ENCODE data around the gene LMO1. TPM values are rescaled to one million over a fixed set of nuclear protein-coding genes. Genes with fewer than 3 reads are reported as not detected.
A peak's percentile ranks its signal among the peaks of the same experiment; 100 is the strongest.

The LMO1 gene
- total and polyA plus RNA-seq, 10 of the 15 experiments (the other 5 are each of a cell fraction or from before 2014, with no cell fraction given) = not detected

DNA sequence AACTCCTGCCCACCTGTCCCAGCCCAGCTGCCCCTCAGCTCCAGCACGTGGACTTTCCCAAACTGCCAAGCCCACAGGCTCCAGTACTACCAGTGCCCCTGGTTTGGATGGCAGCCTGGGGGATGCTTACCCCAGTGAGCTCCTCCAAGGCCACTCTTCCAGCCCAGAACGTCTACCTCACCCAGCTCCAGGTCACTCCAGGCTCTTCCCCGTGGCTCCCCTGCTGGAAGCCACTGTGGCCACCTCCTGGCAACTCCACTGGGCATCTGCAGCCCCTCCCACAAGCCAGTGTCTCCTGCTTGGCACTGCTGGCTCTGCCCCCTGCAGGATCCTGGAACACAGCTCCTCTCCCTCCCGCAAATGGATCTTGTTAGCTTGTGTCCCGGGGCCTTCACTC is 29.3 kb downstream of the LMO1 start:
- ChIA-PET RAD21 (ENCODE audit: unreplicated experiment) (no interaction called here), CTCF (interaction anchor here (1.2 to 1.3 kb wide), 2 partner anchors 15 to 29 kb away, joined by 3 read pairs; partner anchors contain the start of gene LMO1), POLR2A (no interaction called here), SMC1A (ENCODE audit: uncharacterized antibody, unreplicated experiment) (no interaction called here)
- intact Hi-C loops (cut with micrococcal nuclease; ENCODE audit: unreplicated experiment) = no loop called here
- Histone ChIP-seq H3K27ac (ENCODE audit: control insufficient read depth, insufficient read depth) (no peak overlapping the region), H2AFZ (ENCODE audit: control insufficient read depth, low read depth, low read length) (no peak overlapping the region), H3K4me2 (ENCODE audit: control insufficient read depth, insufficient read depth) (no peak overlapping the region), H3K36me3 (ENCODE audit: control insufficient read depth in 2 of 2, insufficient read depth in 2 of 2, low read length in 1 of 2) (no peaks in the 10 kb centered on the region), H3K9me3 (replicated peaks; ENCODE audit: control insufficient read depth, insufficient read depth, low read length) (no peaks in the 10 kb centered on the region), H3K4me1 (ENCODE audit: control insufficient read depth, insufficient read depth, low read length) (no peaks in the 10 kb centered on the region), H4K20me1 (ENCODE audit: control insufficient read depth, insufficient read depth) (no peaks in the 10 kb centered on the region), H3K27me3 (replicated peaks in 1 of 2; ENCODE audit: control insufficient read depth in 2 of 2, insufficient read depth in 2 of 2, low read length in 1 of 2) (no peaks in the 10 kb centered on the region), H3K79me2 (ENCODE audit: control insufficient read depth, insufficient read depth, low read length) (no peaks in the 10 kb centered on the region), H3K9ac (ENCODE audit: control insufficient read depth, insufficient read depth, low read length) (no peak overlapping the region), H3K4me3 (no peak overlapping the region)
- FAIRE-seq (no peak), ATAC-seq (no peak), DNase-seq (ENCODE audit: low read depth, low spot score) (no peak)
- no TSS peak for BruUV-seq (replicated peaks)
- TF ChIP-seq PAX5 (IDR thresholded peaks at IDR 0.05; ENCODE audit: borderline replicate concordance, low read depth, low read length) (no peak), SMAD5 (IDR thresholded peaks at IDR 0.05; ENCODE audit: low read depth) (no peak), KAT2A (conservative IDR thresholded peaks at IDR 0.05; ENCODE audit: control insufficient read depth, low read depth, low read length) (no peak), CBX3 (IDR thresholded peaks at IDR 0.05; ENCODE audit: borderline replicate concordance, low read depth) (no peak), NR2C2 (IDR thresholded peaks at IDR 0.05; ENCODE audit: borderline replicate concordance, control insufficient read depth, insufficient read length, low read depth) (no peak), SREBF1 (IDR thresholded peaks at IDR 0.05; ENCODE audit: low read length) (no peak)
- in situ Hi-C loops (cut with MboI) = no loop called here
- 35% methylated on average over 5 of the region's 5 CpGs for WGBS (ENCODE audit: insufficient coverage, insufficient replicate concordance, low lambda C conversion rate, missing lambda C conversion rate)

DNA sequence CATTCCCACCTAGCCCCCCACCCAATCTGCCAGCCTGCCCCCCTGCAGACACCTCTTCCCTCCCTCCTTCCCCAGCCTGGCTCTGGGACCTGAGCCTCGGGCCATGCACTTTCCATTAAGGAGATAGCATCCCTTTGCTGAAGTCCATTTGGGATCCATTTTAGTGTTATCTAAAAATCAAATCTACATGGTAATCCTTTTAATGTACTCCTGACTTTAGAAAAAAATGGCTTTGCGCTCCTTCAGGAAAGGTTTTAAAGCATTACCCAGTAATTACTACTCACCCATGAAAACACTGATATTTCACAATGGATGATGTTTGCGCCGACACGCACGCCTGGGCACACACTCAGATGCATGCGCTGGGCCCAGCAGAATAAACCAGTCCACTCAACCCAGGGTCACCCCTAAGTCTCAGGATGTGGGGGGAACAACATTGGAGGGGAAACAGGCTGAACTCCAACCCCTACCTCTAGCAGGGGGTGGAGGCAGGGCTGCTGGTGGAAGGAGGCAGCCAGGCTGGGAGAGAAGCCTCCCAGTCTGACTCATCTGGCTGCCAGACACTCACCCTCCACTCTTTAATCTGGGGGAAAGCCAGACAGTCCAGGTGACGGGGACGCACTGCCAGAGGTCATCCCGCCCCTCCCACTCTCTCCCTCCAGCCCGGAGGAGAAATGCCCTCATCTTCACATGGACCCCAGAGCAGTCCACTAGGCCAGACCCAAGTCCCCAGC is 29.8 kb downstream of the LMO1 start:
- SMC1A ChIA-PET (ENCODE audit: uncharacterized antibody, unreplicated experiment) = no interaction called here
- POLR2A ChIA-PET = no interaction called here
- no peak overlapping the region for H3K27ac ChIP-seq (ENCODE audit: control insufficient read depth, insufficient read depth)
- H3K4me3 ChIP-seq = no peak overlapping the region
- no peaks in the 10 kb centered on the region for H3K4me1 ChIP-seq (ENCODE audit: control insufficient read depth, insufficient read depth, low read length)
- H3K36me3 ChIP-seq (ENCODE audit: control insufficient read depth in 2 of 2, insufficient read depth in 2 of 2, low read length in 1 of 2) = no peaks in the 10 kb centered on the region
- H3K9ac ChIP-seq (ENCODE audit: control insufficient read depth, insufficient read depth, low read length) = no peak overlapping the region
- CTCF ChIA-PET = interaction anchor here (1.2 to 1.3 kb wide), 2 partner anchors 14 to 30 kb away, joined by 3 read pairs; partner anchors contain the start of gene LMO1
- no peak for DNase-seq (ENCODE audit: low read depth, low spot score)
- RAD21 ChIA-PET (ENCODE audit: unreplicated experiment) = no interaction called here
- no peaks in the 10 kb centered on the region for H3K27me3 ChIP-seq (replicated peaks in 1 of 2; ENCODE audit: control insufficient read depth in 2 of 2, insufficient read depth in 2 of 2, low read length in 1 of 2)
- intact Hi-C loops (cut with micrococcal nuclease; ENCODE audit: unreplicated experiment) = no loop called here
- 60% methylated on average over 11 of the region's 11 CpGs for WGBS (ENCODE audit: insufficient coverage, insufficient replicate concordance, low lambda C conversion rate, missing lambda C conversion rate)
- H3K79me2 ChIP-seq (ENCODE audit: control insufficient read depth, insufficient read depth, low read length) = no peaks in the 10 kb centered on the region
- no peak for FAIRE-seq
- H2AFZ ChIP-seq (ENCODE audit: control insufficient read depth, low read depth, low read length) = no peak overlapping the region
- no peaks in the 10 kb centered on the region for H4K20me1 ChIP-seq (ENCODE audit: control insufficient read depth, insufficient read depth)
- BruUV-seq (replicated peaks) = no TSS peak
- H3K4me2 ChIP-seq (ENCODE audit: control insufficient read depth, insufficient read depth) = no peak overlapping the region
- no peaks in the 10 kb centered on the region for H3K9me3 ChIP-seq (replicated peaks; ENCODE audit: control insufficient read depth, insufficient read depth, low read length)
- in situ Hi-C loops (cut with MboI) = no loop called here
- ATAC-seq = peak; percentile 25
- TF ChIP-seq KDM1A (IDR thresholded peaks at IDR 0.05; ENCODE audit: borderline replicate concordance) (no peak), SPI1 (IDR thresholded peaks at IDR 0.05; ENCODE audit: borderline replicate concordance, insufficient read depth, low read depth, low read length) (no peak), WRNIP1 (IDR thresholded peaks at IDR 0.05; ENCODE audit: borderline replicate concordance, low read depth, low read length) (no peak), MYC (IDR thresholded peaks at IDR 0.05; ENCODE audit: insufficient read depth, insufficient read length, insufficient replicate concordance, low read length, severe bottlenecking) (no peak), NBN (IDR thresholded peaks at IDR 0.05) (no peak), HCFC1 (IDR thresholded peaks at IDR 0.05; ENCODE audit: low read length) (no peak), DPF2 (IDR thresholded peaks at IDR 0.05) (no peak)
- TF ChIP-seq, protein P1, sequence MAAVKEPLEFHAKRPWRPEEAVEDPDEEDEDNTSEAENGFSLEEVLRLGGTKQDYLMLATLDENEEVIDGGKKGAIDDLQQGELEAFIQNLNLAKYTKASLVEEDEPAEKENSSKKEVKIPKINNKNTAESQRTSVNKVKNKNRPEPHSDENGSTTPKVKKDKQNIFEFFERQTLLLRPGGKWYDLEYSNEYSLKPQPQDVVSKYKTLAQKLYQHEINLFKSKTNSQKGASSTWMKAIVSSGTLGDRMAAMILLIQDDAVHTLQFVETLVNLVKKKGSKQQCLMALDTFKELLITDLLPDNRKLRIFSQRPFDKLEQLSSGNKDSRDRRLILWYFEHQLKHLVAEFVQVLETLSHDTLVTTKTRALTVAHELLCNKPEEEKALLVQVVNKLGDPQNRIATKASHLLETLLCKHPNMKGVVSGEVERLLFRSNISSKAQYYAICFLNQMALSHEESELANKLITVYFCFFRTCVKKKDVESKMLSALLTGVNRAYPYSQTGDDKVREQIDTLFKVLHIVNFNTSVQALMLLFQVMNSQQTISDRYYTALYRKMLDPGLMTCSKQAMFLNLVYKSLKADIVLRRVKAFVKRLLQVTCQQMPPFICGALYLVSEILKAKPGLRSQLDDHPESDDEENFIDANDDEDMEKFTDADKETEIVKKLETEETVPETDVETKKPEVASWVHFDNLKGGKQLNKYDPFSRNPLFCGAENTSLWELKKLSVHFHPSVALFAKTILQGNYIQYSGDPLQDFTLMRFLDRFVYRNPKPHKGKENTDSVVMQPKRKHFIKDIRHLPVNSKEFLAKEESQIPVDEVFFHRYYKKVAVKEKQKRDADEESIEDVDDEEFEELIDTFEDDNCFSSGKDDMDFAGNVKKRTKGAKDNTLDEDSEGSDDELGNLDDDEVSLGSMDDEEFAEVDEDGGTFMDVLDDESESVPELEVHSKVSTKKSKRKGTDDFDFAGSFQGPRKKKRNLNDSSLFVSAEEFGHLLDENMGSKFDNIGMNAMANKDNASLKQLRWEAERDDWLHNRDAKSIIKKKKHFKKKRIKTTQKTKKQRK (IDR thresholded peaks at IDR 0.05; ENCODE audit: low read depth, low read length) = no peak
- TF ChIP-seq, protein P2, sequence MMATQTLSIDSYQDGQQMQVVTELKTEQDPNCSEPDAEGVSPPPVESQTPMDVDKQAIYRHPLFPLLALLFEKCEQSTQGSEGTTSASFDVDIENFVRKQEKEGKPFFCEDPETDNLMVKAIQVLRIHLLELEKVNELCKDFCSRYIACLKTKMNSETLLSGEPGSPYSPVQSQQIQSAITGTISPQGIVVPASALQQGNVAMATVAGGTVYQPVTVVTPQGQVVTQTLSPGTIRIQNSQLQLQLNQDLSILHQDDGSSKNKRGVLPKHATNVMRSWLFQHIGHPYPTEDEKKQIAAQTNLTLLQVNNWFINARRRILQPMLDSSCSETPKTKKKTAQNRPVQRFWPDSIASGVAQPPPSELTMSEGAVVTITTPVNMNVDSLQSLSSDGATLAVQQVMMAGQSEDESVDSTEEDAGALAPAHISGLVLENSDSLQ (IDR thresholded peaks at IDR 0.05) = no peak

Data from GM12878 (cell line).